Activated CD4-positive, alpha-beta T cell treated with anti-CD3 and anti-CD28 coated beads, Interleukin-10, Interleukin-2, amounts not matched to agents 100 ng/mL and 50 ng/mL, durations not matched to agents 16 hours and 8 hours (primary cell): ENCODE data around the gene FBF1.

Experiments
- DNase-seq: peaks from one replicate; pipeline ENCODE4 v3.0.0-alpha.2; 2020

Gene FBF1

GRCh38 chr17:75945211-75945610 lies 4.4 kb upstream of the FBF1 start:
- DNase-seq: no peak

GRCh38 chr17:75943491-75943890 lies 2.6 kb upstream of the FBF1 start:
- no peak for DNase-seq

- DNase-seq: no peak
Measured at GRCh38 chr17:75942473-75942872, 1.6 kb upstream of the FBF1 start.

- no peak for DNase-seq
Measured at GRCh38 chr17:75941442-75941819, 589 bp upstream of the FBF1 start.

- DNase-seq: no peak
Measured at GRCh38 chr17:75937652-75938051, 3.2 kb downstream of the FBF1 start.

- no peak for DNase-seq
Measured at GRCh38 chr17:75933808-75934207, 7.0 kb downstream of the FBF1 start.

- DNase-seq: no peak
Measured at GRCh38 chr17:75932852-75933251, 8.0 kb downstream of the FBF1 start.

- DNase-seq: no peak
Measured at GRCh38 chr17:75931062-75931461, 9.8 kb downstream of the FBF1 start.

- DNase-seq: peak; percentile 19
Measured at GRCh38 chr17:75927286-75927922, 13.4 kb downstream of the FBF1 start.

- DNase-seq: no peak
Measured at GRCh38 chr17:75926456-75926855, 14.4 kb downstream of the FBF1 start.

GRCh38 chr17:75925912-75926311 lies 14.9 kb downstream of the FBF1 start:
- DNase-seq: no peak

- no peak for DNase-seq
Measured at GRCh38 chr17:75925103-75925502, 15.7 kb downstream of the FBF1 start.

- no peak for DNase-seq
Measured at GRCh38 chr17:75922963-75923874, 17.6 kb downstream of the FBF1 start.

GRCh38 chr17:75922173-75922961 lies 18.5 kb downstream of the FBF1 start:
- no peak for DNase-seq

- no peak for DNase-seq
Measured at GRCh38 chr17:75921596-75921995, 19.2 kb downstream of the FBF1 start.

GRCh38 chr17:75920045-75920560 lies 20.7 kb downstream of the FBF1 start:
- DNase-seq: no peak

- DNase-seq: no peak
Measured at GRCh38 chr17:75919611-75920010, 21.2 kb downstream of the FBF1 start.

GRCh38 chr17:75917917-75918445 lies 22.9 kb downstream of the FBF1 start:
- DNase-seq: no peak

- DNase-seq: no peak
Measured at GRCh38 chr17:75917141-75917916, 23.5 kb downstream of the FBF1 start.

- DNase-seq: no peak
Measured at GRCh38 chr17:75915268-75915667, 25.6 kb downstream of the FBF1 start.

GRCh38 chr17:75914643-75915267 lies 26.1 kb downstream of the FBF1 start:
- DNase-seq: no peak
